Ramos (cell line): Measurements from ENCODE around the gene AP3B1.
"Not testable (repeated sequence)": the region's sequence is repeated elsewhere in the genome, so short reads cannot be mapped to it uniquely, and the experiment has no call there.

Experiments
- in situ Hi-C: fragments of 300-500 bp; cut with MboI; formaldehyde crosslinking; loops from one replicate; pipeline ENCODE4 v1.14.3; 2022; ENCODE audit warnings: low sequenced_read_pairs; ENCODE audit not compliant: unreplicated experiment

The AP3B1 gene

GRCh38 chr5:78178356-78178755 lies 116.1 kb downstream of the AP3B1 start:
- in situ Hi-C loops = no loop called here

- in situ Hi-C loops = not testable (repeated sequence)
Measured at GRCh38 chr5:78170335-78170734, 124.2 kb downstream of the AP3B1 start.

GRCh38 chr5:78162253-78162862 lies 132.1 kb downstream of the AP3B1 start:
- in situ Hi-C loops = no loop called here

GRCh38 chr5:78157001-78157400 lies 137.5 kb downstream of the AP3B1 start:
- in situ Hi-C loops = no loop called here

- in situ Hi-C loops = no loop called here
Measured at GRCh38 chr5:78151594-78152271, 142.8 kb downstream of the AP3B1 start.

GRCh38 chr5:78137290-78137689 lies 157.2 kb downstream of the AP3B1 start:
- in situ Hi-C loops = no loop called here

GRCh38 chr5:78133423-78133822 lies 161.1 kb downstream of the AP3B1 start:
- in situ Hi-C loops = no loop called here

GRCh38 chr5:78132507-78132906 lies 162.0 kb downstream of the AP3B1 start:
- in situ Hi-C loops = no loop called here

GRCh38 chr5:78129597-78129996 lies 164.9 kb downstream of the AP3B1 start:
- in situ Hi-C loops = no loop called here

- in situ Hi-C loops = no loop called here
Measured at GRCh38 chr5:78127875-78128274, 166.6 kb downstream of the AP3B1 start.

- in situ Hi-C loops = no loop called here
Measured at GRCh38 chr5:78126536-78126935, 168.0 kb downstream of the AP3B1 start.

- in situ Hi-C loops = no loop called here
Measured at GRCh38 chr5:78116167-78116566, 178.3 kb downstream of the AP3B1 start.

- in situ Hi-C loops = no loop called here
Measured at GRCh38 chr5:78113689-78114264, 180.7 kb downstream of the AP3B1 start.

- in situ Hi-C loops = no loop called here
Measured at GRCh38 chr5:78112931-78113330, 181.6 kb downstream of the AP3B1 start.

- in situ Hi-C loops = no loop called here
Measured at GRCh38 chr5:78109891-78110324, 184.6 kb downstream of the AP3B1 start.

- in situ Hi-C loops = no loop called here
Measured at GRCh38 chr5:78108564-78108963, 185.9 kb downstream of the AP3B1 start.

GRCh38 chr5:78103232-78103918 lies 191.1 kb downstream of the AP3B1 start:
- in situ Hi-C loops = no loop called here

GRCh38 chr5:78102500-78102899 lies 192.0 kb downstream of the AP3B1 start:
- in situ Hi-C loops = no loop called here

GRCh38 chr5:78095125-78095524 lies 199.4 kb downstream of the AP3B1 start:
- in situ Hi-C loops = no loop called here

GRCh38 chr5:78090002-78090401 lies 204.5 kb downstream of the AP3B1 start:
- in situ Hi-C loops = no loop called here

- in situ Hi-C loops = no loop called here
Measured at GRCh38 chr5:78078858-78079257, 215.6 kb downstream of the AP3B1 start.
